Activated CD8-positive, alpha-beta memory T cell treated with anti-CD3 and anti-CD28 coated beads, Interleukin-2, amount 50 U/mL, for 48 hours (primary cell): Measurements from ENCODE around the gene TSPAN19.

Experiments used
- DNase-seq: peaks from one replicate; pipeline ENCODE4 v3.0.0-alpha.2; 2020

Gene TSPAN19

DNA sequence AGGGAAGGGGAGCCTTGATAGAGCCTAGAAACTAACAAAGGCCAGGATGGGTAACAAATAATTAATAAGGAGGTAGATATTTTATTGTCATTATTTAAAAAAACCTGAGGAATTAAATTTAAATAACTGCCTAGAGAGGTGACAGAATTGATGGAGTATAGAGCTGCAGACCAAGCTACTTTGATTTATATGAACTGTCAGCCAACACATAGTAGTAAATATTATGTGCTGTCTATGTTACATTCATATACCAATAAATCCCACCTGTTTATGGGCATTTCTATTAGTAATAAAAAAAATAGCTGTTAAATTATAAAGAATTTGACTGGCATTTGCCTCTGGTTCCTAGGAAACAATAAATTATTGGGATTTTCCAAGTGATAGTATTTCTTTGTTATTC, 37.7 kb downstream of the TSPAN19 start:
- no peak for DNase-seq

GRCh38 chr12:84996759-84997158, 39.3 kb downstream of the TSPAN19 start:
- DNase-seq, result no peak

- no peak for DNase-seq
These were observed 40.4 kb downstream of the TSPAN19 start for GRCh38 chr12:84995641-84996040.

- DNase-seq, result no peak
These were observed 41.7 kb downstream of the TSPAN19 start for GRCh38 chr12:84994426-84994825.

GRCh38 chr12:84986586-84986985, 49.5 kb downstream of the TSPAN19 start:
- no peak for DNase-seq

DNA sequence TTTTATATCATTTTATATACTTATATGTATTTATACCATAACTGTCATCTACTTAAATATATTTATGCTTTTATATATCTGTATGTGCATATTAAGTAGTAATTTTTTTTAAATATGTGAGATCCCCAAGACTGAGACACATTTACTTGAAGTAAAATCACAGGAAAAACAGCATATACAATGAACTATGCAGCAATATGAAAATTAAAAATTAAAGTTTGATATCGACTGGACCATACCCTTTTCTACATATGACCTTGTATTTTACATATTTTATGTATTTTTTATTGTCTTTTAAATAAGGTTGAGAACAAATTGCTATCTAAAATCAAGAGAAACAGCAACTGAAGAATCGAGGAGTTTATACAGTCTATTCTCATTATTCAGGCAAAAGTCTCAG, 50.0 kb downstream of the TSPAN19 start:
- no peak for DNase-seq

- DNase-seq, result no peak
These were observed 52.8 kb downstream of the TSPAN19 start for GRCh38 chr12:84983289-84983688.

- no peak for DNase-seq
These were observed 53.2 kb downstream of the TSPAN19 start for GRCh38 chr12:84982888-84983287.

DNA sequence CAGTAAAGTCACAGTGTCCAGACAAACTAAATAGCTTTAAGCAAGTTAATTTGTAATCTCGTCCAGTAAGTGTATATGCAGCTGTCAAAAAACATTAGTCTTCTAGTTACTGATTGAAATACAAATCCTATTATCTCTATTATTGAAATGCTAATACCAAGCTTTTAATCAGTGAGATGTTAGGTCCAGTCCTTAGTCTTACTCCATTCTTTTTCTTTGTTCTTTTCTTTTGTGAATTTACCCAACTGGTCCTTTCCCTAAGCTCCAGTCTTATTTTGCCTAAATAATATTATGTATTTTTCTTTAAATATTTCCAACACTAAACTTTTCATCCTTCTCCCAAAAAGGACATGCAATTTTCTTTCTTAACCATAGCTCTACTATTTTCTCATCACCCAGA, 57.2 kb downstream of the TSPAN19 start:
- no peak for DNase-seq

GRCh38 chr12:84976133-84976532, 59.9 kb downstream of the TSPAN19 start:
- DNase-seq, result no peak

DNA sequence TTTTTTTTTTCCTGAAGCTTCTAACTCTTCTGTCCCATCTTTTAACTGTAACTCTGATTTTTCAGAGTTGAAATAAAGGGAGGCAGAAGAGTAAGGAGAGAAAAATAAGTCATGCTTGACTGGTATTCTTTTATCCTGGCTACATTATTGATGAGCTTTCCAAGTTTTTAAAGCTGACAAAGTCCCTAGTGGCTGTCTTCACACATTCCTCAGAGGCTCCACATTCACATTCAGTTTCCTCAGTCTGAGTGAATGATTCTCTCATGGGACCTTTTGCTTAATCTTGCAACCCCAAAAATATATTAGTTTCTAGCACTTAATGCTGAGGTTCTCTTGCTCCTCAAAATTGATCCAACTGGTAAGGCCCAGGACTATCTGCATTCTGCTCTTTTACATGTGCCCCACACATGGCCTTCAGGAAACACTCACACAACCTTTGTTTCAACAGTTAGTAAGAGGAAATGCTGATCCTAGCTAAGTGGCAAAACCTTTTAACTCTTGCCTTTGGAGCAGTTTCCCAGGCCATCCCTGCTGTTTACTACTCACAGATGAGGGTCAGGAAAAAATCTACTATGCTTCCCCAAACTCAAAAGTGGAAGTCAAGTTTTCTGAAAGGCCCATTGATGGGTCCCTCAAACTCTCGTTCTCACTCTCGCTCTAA, 61.8 kb downstream of the TSPAN19 start:
- no peak for DNase-seq

DNA sequence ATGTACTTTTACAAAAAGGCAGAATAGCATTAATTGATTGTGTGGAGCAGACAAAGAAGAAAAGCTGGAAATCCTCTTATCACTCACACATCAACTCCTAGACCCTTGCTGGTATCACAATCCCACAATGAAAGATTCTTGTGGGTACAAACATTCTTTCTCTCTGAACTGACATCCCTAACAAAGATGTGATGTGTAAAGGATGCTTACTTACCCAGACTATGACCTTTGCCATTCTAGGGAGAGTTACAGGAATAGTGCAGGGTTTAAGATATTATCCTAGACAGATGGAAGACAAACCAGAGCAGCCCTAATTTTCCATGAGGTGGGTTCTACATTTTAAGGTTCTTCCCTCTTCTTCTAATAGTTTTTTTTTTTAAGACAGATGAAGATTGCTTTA, 63.1 kb downstream of the TSPAN19 start:
- no peak for DNase-seq

DNA sequence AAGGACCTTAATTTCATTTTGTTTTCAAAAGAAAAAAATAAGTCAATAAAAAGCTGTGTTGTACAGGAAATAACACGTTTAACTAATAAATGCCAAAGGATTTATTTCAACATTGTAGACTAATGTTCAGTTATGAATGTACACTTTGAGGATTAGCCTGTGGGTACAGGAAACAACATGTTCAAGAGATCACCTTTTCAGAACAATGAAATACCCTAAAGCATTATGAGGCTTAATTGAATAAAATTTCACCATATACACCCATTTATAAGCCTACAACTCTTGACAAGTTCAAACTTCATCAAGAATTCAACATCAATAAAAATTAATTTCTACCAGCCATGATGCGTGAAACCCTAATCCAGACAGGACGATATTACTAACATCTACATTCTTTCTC, 66.9 kb downstream of the TSPAN19 start:
- DNase-seq, result no peak
